ENCODE results near the gene HYAL3. TPM values are rescaled to one million over a fixed set of nuclear protein-coding genes. Genes with fewer than 3 reads are reported as not detected.
"Not testable (repeated sequence)": the region's sequence is repeated elsewhere in the genome, so short reads cannot be mapped to it uniquely, and the experiment has no call there.

The HYAL3 gene
- total RNA-seq, 2 experiments from 2014 or later = 2.7 to 3.5 TPM

DNA sequence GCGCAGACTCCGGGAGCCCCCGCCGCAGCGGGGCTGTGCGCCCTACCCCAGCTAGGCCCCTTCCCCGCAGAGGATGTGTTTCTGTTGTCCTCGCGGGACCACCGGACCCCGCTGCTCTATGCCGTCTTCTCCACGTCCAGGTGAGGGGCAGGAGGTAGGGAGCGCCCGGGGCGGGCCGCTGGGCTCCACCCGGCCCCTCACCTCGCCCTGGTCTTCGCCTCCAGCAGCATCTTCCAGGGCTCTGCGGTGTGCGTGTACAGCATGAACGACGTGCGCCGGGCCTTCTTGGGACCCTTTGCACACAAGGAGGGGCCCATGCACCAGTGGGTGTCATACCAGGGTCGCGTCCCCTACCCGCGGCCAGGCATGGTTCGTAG, 25.5 kb downstream of the HYAL3 start:
- BruUV-seq (replicated peaks) = no TSS peak
- no peak for DNase-seq (ENCODE audit: low spot score)

DNA sequence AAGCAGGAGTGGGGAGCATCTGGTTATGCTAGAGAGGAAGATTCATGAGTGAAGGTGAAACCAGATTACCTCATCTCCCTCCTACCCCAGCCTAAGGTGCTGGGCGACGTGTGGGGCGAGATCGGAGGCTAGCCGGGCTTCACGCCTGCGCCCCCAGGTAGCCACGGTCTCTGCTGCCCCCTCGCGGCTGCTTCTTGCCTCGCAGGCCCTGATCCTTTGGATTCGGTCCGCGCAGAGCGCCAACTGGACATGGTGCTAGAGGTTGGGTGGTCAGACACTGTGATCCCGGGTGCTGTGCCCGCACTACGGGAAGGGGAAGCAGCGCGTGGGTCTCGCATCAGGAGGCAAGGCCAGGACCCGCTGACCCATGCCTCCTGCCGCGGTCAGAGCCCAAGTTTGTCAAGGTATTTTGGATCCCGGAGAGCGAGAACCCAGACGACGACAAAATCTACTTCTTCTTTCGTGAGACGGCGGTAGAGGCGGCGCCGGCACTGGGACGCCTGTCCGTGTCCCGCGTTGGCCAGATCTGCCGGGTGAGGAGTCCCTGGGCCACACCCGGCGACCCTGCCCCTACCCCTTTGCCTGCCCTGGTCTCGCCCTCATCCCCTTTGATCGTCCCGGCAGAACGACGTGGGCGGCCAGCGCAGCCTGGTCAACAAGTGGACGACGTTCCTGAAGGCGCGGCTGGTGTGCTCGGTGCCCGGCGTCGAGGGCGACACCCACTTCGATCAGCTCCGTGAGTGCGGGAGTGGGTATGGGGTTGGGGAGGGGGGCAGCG, 26.1 kb downstream of the HYAL3 start:
- no TSS peak for BruUV-seq (replicated peaks)
- Histone ChIP-seq H3K4me3 (ENCODE audit: low read depth, low read length, poor library complexity, severe bottlenecking) (no peak overlapping the region), H3K4me1 (ENCODE audit: insufficient read depth, low read length, poor library complexity, severe bottlenecking) (peaks cover 5% of the 10 kb centered on the region), H3K9me3 (ENCODE audit: low read length) (no peaks in the 10 kb centered on the region), H3K27ac (ENCODE audit: low read depth, low read length, poor library complexity, severe bottlenecking) (no peak overlapping the region), H4K20me1 (ENCODE audit: insufficient read depth, low read length) (no peaks in the 10 kb centered on the region), H3K79me2 (ENCODE audit: insufficient read depth, low read depth, low read length) (no peaks in the 10 kb centered on the region), H3K4me2 (ENCODE audit: low read length) (peak overlapping the region; percentile 49), H2AFZ (ENCODE audit: low read length) (no peak overlapping the region), H3K9me2 (ENCODE audit: insufficient read depth, low read length) (no peaks in the 10 kb centered on the region), H3K36me3 (ENCODE audit: insufficient read depth, low read length) (no peaks in the 10 kb centered on the region)
- DNase-seq (ENCODE audit: low spot score) = peak; percentile 83
- TF ChIP-seq EZH2phosphoT487 (IDR thresholded peaks at IDR 0.05; ENCODE audit: borderline replicate concordance, low read depth, low read length) = no peak
- TF ChIP-seq, protein P1, sequence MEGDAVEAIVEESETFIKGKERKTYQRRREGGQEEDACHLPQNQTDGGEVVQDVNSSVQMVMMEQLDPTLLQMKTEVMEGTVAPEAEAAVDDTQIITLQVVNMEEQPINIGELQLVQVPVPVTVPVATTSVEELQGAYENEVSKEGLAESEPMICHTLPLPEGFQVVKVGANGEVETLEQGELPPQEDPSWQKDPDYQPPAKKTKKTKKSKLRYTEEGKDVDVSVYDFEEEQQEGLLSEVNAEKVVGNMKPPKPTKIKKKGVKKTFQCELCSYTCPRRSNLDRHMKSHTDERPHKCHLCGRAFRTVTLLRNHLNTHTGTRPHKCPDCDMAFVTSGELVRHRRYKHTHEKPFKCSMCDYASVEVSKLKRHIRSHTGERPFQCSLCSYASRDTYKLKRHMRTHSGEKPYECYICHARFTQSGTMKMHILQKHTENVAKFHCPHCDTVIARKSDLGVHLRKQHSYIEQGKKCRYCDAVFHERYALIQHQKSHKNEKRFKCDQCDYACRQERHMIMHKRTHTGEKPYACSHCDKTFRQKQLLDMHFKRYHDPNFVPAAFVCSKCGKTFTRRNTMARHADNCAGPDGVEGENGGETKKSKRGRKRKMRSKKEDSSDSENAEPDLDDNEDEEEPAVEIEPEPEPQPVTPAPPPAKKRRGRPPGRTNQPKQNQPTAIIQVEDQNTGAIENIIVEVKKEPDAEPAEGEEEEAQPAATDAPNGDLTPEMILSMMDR (conservative IDR thresholded peaks at IDR 0.05; ENCODE audit: low read length) = peak; percentile 93
- ChIA-PET CTCF (ENCODE audit: unreplicated experiment) (interaction anchor here (0.6 kb wide), 1 partner anchor 8 kb away, joined by 3 read pairs; no protein-coding TSS in a partner anchor), POLR2A (no interaction called here)
- intact Hi-C loops (cut with micrococcal nuclease; ENCODE audit: unreplicated experiment) = loop anchor here (1.0 to 2.0 kb wide), 3 partner anchors 46 to 152 kb away; no protein-coding TSS in a partner anchor

More for the DNA sequence above, 25.5 kb downstream of the HYAL3 start:
- Histone ChIP-seq H4K20me1 (ENCODE audit: insufficient read depth, low read length) (no peaks in the 10 kb centered on the region), H3K4me3 (ENCODE audit: low read depth, low read length, poor library complexity, severe bottlenecking) (no peak overlapping the region), H3K4me1 (ENCODE audit: insufficient read depth, low read length, poor library complexity, severe bottlenecking) (peaks cover 5% of the 10 kb centered on the region), H3K4me2 (ENCODE audit: low read length) (no peak overlapping the region), H2AFZ (ENCODE audit: low read length) (no peak overlapping the region), H3K9me3 (ENCODE audit: low read length) (no peaks in the 10 kb centered on the region), H3K36me3 (ENCODE audit: insufficient read depth, low read length) (no peaks in the 10 kb centered on the region), H3K79me2 (ENCODE audit: insufficient read depth, low read depth, low read length) (no peaks in the 10 kb centered on the region), H3K27ac (ENCODE audit: low read depth, low read length, poor library complexity, severe bottlenecking) (no peak overlapping the region), H3K9me2 (ENCODE audit: insufficient read depth, low read length) (no peaks in the 10 kb centered on the region)
- intact Hi-C loops (cut with micrococcal nuclease; ENCODE audit: unreplicated experiment) = loop anchor here (1.0 to 2.0 kb wide), 4 partner anchors 46 to 153 kb away; no protein-coding TSS in a partner anchor
- ChIA-PET CTCF (ENCODE audit: unreplicated experiment) (interaction anchor here (0.6 kb wide), 1 partner anchor 9 kb away, joined by 3 read pairs; no protein-coding TSS in a partner anchor), POLR2A (no interaction called here)
- TF ChIP-seq EZH2phosphoT487 (IDR thresholded peaks at IDR 0.05; ENCODE audit: borderline replicate concordance, low read depth, low read length) = no peak
- TF ChIP-seq, protein P1 (conservative IDR thresholded peaks at IDR 0.05; ENCODE audit: low read length) = no peak

DNA sequence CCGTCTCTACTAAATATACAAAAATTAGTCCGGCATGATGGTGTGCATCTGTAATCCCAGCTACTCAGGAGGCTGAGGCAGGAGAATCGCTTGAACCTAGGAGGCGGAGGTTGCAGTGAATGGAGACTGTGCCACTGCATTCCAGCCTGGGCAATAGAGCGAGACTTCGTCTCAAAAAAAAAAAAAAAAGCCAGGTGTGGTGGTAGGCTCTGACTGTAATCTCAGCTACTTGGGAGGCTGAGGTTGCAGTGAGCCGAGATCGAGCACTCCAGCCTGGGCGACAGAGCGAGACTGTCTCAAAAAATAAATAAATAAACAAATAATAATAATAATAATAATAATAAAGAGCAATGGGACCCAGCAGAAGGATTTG, 26.7 kb downstream of the HYAL3 start:
- H3K36me3 ChIP-seq (ENCODE audit: insufficient read depth, low read length); H3K4me2 ChIP-seq (ENCODE audit: low read length); BruUV-seq (replicated peaks); CTCF ChIA-PET (ENCODE audit: unreplicated experiment); H3K79me2 ChIP-seq (ENCODE audit: insufficient read depth, low read depth, low read length); H4K20me1 ChIP-seq (ENCODE audit: insufficient read depth, low read length); H2AFZ ChIP-seq (ENCODE audit: low read length); DNase-seq (ENCODE audit: low spot score); H3K27ac ChIP-seq (ENCODE audit: low read depth, low read length, poor library complexity, severe bottlenecking); H3K4me1 ChIP-seq (ENCODE audit: insufficient read depth, low read length, poor library complexity, severe bottlenecking); H3K9me2 ChIP-seq (ENCODE audit: insufficient read depth, low read length); H3K4me3 ChIP-seq (ENCODE audit: low read depth, low read length, poor library complexity, severe bottlenecking); H3K9me3 ChIP-seq (ENCODE audit: low read length): not testable (repeated sequence)
- intact Hi-C loops (cut with micrococcal nuclease; ENCODE audit: unreplicated experiment) = loop anchor here (2.0 kb wide), 1 partner anchor 152 kb away; no protein-coding TSS in a partner anchor
- POLR2A ChIA-PET = interaction anchor here (0.7 kb wide), 1 partner anchor 92 kb away, joined by 5 read pairs; no protein-coding TSS in a partner anchor
